Measurements from ENCODE around the gene CDH22. TPM values are rescaled to one million over a fixed set of nuclear protein-coding genes. Genes with fewer than 3 reads are reported as not detected.

The CDH22 gene, protein sequence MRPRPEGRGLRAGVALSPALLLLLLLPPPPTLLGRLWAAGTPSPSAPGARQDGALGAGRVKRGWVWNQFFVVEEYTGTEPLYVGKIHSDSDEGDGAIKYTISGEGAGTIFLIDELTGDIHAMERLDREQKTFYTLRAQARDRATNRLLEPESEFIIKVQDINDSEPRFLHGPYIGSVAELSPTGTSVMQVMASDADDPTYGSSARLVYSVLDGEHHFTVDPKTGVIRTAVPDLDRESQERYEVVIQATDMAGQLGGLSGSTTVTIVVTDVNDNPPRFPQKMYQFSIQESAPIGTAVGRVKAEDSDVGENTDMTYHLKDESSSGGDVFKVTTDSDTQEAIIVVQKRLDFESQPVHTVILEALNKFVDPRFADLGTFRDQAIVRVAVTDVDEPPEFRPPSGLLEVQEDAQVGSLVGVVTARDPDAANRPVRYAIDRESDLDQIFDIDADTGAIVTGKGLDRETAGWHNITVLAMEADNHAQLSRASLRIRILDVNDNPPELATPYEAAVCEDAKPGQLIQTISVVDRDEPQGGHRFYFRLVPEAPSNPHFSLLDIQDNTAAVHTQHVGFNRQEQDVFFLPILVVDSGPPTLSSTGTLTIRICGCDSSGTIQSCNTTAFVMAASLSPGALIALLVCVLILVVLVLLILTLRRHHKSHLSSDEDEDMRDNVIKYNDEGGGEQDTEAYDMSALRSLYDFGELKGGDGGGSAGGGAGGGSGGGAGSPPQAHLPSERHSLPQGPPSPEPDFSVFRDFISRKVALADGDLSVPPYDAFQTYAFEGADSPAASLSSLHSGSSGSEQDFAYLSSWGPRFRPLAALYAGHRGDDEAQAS
- 1 to 10 TPM; 5.8 to 5.9 TPM for total RNA-seq
- long read RNA-seq, partial matches to known transcripts = 0 of 4 reads
- long read RNA-seq, other reads (novel, unspliced or antisense) = 4 of 4 reads

- intact Hi-C loops (cut with DNase I) = loop anchor here in 1 of 2 donors (2.0 kb wide), 1 partner anchor 176 kb away; no protein-coding TSS in a partner anchor
- DNase-seq (peak; percentile 48), ATAC-seq (peak; percentile 65 to 81)
Observed at GRCh38 chr20:46308258-46309157, at the start of gene CDH22. Gene CDH22 (minus strand): TSS chr20:46308498. CDS start chr20:46251294, 57,204 bp downstream.

DNA sequence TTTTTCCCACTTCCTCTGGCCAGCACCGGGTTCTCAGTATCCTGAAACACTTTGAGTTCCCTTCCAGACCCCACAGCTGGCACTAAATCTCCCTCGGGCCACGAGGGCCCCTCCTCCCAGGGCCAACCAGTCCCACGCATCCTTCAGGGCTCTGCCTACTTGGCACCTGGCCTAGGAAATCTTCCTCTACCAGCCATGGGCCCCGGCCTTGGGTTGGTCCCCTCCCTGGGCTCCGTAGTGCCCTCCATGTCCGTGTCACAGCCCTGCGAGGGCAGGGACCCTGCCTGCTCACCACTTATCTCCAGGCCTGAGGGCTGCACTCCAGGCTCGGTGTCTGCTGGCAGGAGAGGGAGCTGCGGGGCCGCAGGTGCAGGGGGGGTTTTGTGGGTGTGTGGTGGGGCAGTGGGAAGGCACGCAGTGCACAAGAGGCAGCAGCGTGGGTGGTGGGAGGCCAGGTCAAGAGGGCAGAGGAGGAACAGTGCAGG, 48.8 kb upstream of the CDH22 start:
- peak; percentile 58 for DNase-seq
- intact Hi-C loops (cut with DNase I) = no loop called here
- ATAC-seq = peak; percentile 61 to 76

DNA sequence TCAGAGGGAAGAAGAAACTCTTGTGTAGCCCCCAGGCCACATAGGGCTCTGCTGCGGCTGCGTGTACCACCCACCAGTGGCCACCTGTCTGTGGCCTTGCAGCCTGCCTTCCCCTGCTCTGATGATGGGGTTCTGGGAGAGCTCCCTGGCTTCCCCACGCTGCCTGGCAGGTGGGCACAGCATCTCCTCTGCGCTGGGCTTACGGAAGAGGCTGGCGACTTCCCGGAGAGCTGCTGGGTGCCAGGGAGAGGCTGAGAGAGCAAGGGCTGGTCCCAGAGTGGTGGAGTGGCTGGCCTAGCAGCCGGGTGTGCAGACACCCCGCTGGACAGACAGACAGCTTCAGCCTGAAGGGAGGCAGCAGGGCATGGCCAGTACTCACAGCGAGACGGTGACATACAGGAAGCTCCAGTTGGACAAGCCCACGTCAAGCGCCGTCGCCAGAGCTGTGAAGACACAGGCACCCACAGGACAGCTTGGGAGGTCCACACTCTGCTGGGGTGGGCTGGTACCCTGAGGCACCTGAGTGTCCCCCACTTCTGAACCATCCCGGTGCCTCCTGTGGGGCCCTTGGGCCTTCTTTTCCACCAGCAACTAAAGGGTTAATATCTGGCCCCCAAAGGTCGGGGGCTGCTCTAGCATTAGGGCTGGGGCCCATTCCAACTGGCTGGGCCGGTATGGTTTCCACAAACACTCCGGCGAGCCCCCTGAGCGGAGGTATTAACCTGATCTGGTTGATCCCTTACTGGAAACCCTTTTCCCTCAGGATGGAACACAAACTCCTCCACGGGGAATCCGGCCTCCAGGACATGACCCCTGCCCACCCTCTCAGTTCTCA, 48.1 kb upstream of the CDH22 start:
- peak in 1 of 2 donors; percentile 9 for ATAC-seq
- intact Hi-C loops (cut with DNase I) = no loop called here
- no peak for DNase-seq

DNA sequence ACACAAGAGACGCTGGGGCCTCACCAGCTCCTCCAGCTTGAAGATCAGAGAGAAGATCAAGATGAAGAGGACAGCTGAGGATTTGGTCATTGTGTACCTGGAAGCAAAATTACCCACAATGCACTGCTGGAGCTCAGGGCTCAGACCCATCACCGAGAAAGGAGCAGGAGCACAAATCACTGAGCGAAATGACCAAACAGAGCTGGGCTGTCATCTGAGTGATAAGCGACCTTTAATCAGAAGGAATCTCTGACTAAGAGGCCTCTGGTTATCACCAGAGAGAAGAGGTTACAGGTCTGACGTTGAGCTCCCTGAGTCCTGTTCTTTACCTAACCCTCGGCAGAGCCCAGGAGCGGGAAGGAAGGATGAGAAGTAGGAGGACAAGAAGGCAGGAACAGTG, 47.5 kb upstream of the CDH22 start:
- ATAC-seq (no peak), DNase-seq (no peak)
- intact Hi-C loops (cut with DNase I) = no loop called here

DNA sequence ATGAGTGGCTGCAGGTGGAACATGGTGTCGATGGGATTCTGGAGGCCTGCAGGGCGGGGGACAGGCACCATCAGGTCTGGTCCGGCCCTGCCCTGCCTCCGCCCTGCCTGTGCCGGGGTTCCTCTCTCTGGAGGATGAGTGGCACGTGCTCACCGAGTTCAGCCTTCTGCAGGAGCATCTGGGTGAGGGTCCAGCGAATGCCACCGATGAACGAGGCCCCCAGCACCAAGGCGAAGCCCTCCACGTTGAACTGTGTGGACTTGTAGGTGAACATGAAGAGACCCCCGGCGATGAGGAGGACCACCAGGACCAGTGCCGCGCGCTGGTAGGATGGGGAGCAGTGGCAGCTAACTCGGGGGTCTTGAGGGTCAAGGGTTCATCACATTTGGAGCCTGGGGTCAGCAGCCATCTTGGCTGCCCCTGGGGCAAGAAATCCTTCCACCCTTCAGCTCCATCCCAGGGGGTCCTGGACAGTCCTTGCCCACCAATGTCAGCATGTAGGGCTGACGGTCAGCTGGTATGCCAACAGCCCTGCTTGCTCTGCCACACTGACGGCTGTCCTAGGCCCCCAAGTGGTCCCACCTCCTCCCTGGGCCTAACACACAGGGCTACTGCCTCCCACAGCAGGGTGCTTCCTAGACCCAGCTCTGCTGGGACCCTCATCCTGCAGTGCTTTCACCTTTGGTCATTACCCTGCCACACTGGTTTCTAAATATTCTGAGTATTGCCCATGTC, 46.8 kb upstream of the CDH22 start:
- DNase-seq = no peak
- intact Hi-C loops (cut with DNase I) = no loop called here

DNA sequence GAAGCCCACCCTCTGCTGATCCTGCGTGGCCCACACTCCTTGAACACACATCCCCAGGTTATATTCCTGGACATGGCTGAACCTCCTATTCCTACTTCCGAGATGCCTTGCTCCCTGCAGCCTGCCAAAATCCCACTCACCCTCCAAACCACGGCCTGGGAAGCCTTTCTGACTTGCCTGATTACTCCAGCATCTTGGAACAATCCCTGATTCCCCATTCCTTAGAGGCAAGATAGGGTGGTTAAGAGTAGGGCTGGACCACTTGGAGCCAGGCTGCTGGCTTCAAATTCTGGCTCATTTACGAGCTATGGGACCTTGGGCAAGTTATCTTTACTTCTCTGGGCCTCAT, 45.9 kb upstream of the CDH22 start:
- intact Hi-C loops (cut with DNase I) = no loop called here
- DNase-seq (no peak), ATAC-seq (no peak)

More for the DNA sequence above, 46.8 kb upstream of the CDH22 start:
- no peak for ATAC-seq

- ATAC-seq (no peak), DNase-seq (no peak)
- intact Hi-C loops (cut with DNase I) = no loop called here
Observed at GRCh38 chr20:46353500-46354206, 45.4 kb upstream of the CDH22 start.

- DNase-seq (no peak), ATAC-seq (no peak)
- intact Hi-C loops (cut with DNase I) = no loop called here
Observed at GRCh38 chr20:46352370-46352938, 44.2 kb upstream of the CDH22 start.

DNA sequence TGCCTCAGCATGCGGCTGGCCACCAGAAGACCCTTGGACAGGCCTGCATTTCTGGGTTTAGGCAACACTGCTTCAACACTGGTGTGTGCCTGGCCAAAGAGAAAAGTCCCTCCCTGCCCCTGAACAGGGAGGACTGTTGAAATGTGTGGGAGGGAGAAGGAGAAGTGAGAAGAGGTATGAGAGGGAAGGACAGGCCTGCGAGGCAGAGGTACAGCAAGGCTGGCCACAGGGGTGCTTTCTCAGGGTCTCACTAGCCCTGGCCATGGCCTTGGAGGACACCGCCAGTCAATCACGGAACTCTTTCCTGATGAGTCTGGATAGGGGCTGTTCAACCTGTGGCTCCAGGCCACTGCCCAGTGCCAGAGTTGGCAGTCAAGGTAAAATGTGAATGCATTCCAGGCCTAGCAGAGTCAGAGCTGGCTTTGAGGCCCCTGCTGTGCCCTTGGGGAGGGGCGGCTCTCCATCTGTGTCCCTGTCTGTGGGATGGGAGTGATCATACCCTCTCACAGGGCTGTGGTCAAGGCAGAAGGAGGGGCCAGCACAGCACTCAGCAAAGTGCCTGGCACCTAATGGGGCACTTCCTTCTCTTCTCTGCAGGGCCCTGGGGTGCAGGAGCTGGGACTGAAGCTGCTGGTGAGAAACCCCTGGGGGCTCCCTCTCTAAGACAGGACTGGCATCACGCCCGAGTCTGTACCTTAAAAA, 43.2 kb upstream of the CDH22 start:
- DNase-seq (no peak), ATAC-seq (no peak)
- intact Hi-C loops (cut with DNase I) = no loop called here

DNA sequence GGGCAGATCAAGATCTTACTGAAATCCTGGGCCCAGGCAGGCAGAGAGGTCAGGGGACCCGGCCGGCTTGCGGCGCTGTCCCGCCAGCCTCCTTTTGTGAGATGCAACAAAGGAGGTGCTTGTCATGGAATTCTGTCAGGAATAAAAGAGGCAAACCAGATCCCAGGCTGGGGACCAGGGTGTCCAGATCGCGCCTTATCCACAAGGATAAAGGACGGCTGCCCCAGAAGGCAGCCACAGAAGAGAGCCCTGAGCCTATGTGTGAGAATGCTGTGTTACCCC, 42.6 kb upstream of the CDH22 start:
- intact Hi-C loops (cut with DNase I) = no loop called here
- ATAC-seq = no peak
- DNase-seq = no peak

DNA sequence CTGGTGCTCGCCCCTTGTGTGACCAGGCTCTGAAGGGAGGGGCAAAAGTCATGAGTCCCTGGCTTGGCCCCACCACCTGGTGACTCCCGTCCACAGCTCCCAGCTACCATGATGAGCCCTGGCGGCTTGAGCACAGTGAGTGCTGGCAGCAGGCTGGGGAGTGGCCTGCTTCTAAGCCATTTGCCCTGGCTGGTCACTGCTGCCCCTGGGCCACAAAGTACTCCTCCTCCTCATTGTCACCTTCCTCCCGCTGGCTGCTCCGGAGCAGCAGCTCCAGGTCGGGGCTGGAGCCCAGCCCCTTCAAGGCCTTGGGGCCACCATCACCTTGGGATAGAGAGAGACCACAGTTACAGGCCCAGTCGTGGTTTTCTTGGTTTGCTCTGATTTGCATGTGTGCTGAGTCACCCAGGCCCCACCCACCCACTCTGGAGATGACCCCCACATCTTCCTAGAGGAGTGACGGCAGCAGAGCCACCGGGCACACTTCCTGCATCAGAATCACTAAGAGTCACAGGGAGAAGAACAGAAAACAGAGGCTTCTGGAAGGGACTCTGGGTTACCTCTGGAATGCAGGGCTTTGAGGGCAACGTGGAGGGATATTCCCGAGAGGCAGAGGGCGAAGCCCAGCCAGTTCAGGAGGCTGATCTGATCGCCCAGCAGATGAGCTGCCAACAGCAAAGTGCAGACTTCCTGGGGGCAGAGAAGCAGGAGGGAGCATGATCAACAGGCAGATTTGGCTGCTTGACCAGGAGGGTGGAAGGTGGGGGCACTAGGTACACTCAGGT, 42.1 kb upstream of the CDH22 start:
- DNase-seq = no peak
- intact Hi-C loops (cut with DNase I) = no loop called here

DNA sequence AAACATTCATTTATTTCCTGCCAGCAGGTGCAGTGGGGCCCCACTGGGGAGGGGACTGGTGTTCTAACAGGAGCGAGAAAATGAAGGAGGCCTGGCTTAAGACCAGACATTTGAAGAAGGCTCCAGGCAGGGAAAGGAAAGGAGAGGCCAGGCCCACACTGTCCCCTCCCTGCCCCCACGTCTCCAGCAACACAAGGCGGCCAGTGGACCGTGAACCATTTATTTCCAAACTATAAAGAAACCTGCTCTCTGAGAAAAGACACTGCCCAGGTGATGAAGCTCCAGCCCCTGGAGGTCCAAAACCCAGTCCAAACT, 41.4 kb upstream of the CDH22 start:
- intact Hi-C loops (cut with DNase I) = loop anchor here (1.0 to 5.0 kb wide), 2 partner anchors 217 kb away; no protein-coding TSS in a partner anchor
- DNase-seq (no peak), ATAC-seq (no peak)

More for the DNA sequence above, 42.1 kb upstream of the CDH22 start:
- peak in 1 of 2 donors; percentile 4 for ATAC-seq

DNA sequence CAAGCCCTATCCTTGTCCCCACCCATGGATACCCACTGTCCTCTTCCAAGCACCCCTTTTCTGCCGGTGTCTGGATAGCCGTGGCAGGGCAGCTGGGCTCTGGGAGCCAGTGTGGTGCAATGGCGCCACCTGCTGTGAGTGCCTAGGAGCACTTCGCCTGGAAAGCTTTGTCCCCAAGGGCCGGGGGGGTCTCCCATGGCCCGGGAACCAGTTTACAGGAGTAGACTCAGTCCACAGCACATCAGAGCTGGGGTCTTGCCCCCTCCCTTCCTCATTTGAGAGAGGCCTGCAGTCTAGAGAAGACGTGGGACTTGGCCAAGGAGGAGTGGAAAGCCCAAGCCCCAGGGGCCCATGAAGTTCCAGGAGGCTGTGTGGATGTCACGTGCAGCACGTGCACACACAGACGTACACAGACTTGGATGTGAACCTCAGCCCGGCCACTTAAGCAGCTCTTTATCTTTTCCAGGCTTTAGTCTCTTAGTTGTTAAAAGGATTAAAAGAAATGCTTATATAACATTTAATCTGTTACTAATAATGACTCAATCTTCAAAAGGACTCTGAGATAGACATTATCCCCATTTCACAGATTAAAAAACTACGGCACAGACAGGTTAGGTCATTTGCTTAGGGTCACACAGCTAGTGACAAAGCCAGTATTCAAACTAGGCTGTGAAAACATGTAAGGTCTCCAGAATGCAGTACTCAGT, 40.9 kb upstream of the CDH22 start:
- ATAC-seq (peak; percentile 67 to 82), DNase-seq (peak; percentile 62)
- intact Hi-C loops (cut with DNase I) = loop anchor here (1.0 to 5.0 kb wide), 2 partner anchors 217 kb away; no protein-coding TSS in a partner anchor
